ENCODE results near the gene PDE8B. TPM values are rescaled to one million over a fixed set of nuclear protein-coding genes. Genes with fewer than 3 reads are reported as not detected.

The PDE8B gene
- total RNA-seq, 3 donors from 2014 or later = 4.9 to 57.1 (median 8.6) TPM

GRCh38 chr5:77347435-77348098 lies 137.1 kb downstream of the PDE8B start:
- Histone ChIP-seq H3K4me1 (no peaks in the 10 kb centered on the region), H3K9me3 (no peaks in the 10 kb centered on the region), H3K27ac (no peak overlapping the region), H3K36me3 (no peaks in the 10 kb centered on the region), H3K27me3 (no peaks in the 10 kb centered on the region), H3K4me3 (no peak overlapping the region)
- TF ChIP-seq POLR2A (IDR thresholded peaks at IDR 0.05) (no peak), POLR2AphosphoS5 (IDR thresholded peaks at IDR 0.05) (no peak), CTCF (IDR thresholded peaks at IDR 0.05) (no peak)
- DNase-seq (ENCODE audit: low spot score in 2 of 2) = no peak
- intact Hi-C loops (cut with DNase I; ENCODE audit: low total_unique reads) = no loop called here

GRCh38 chr5:77353251-77353650 lies 142.8 kb downstream of the PDE8B start:
- intact Hi-C loops (cut with DNase I; ENCODE audit: low total_unique reads) = no loop called here
- H3K9me3 ChIP-seq = no peaks in the 10 kb centered on the region
- no peaks in the 10 kb centered on the region for H3K36me3 ChIP-seq
- DNase-seq (ENCODE audit: low spot score in 2 of 2) = no peak
- no peak overlapping the region for H3K4me3 ChIP-seq
- H3K27ac ChIP-seq = no peak overlapping the region
- no peaks in the 10 kb centered on the region for H3K4me1 ChIP-seq
- no peak for TF ChIP-seq POLR2A (IDR thresholded peaks at IDR 0.05)
- no peaks in the 10 kb centered on the region for H3K27me3 ChIP-seq

- Histone ChIP-seq H3K27me3 (no peaks in the 10 kb centered on the region), H3K4me1 (no peaks in the 10 kb centered on the region), H3K27ac (no peak overlapping the region), H3K4me3 (no peak overlapping the region), H3K36me3 (no peaks in the 10 kb centered on the region), H3K9me3 (no peaks in the 10 kb centered on the region)
- no peak for DNase-seq (ENCODE audit: low spot score in 2 of 2)
- intact Hi-C loops (cut with DNase I; ENCODE audit: low total_unique reads) = no loop called here
- no peak for TF ChIP-seq CTCF (IDR thresholded peaks at IDR 0.05)
- TF ChIP-seq POLR2AphosphoS5 (IDR thresholded peaks at IDR 0.05) = no peak
- TF ChIP-seq POLR2A (IDR thresholded peaks at IDR 0.05) = no peak
Observed at GRCh38 chr5:77354454-77354853, 144.0 kb downstream of the PDE8B start.

GRCh38 chr5:77355080-77355479 lies 144.6 kb downstream of the PDE8B start:
- no peaks in the 10 kb centered on the region for H3K9me3 ChIP-seq
- intact Hi-C loops (cut with DNase I; ENCODE audit: low total_unique reads) = no loop called here
- TF ChIP-seq POLR2A (IDR thresholded peaks at IDR 0.05) (no peak), POLR2AphosphoS5 (IDR thresholded peaks at IDR 0.05) (no peak), CTCF (IDR thresholded peaks at IDR 0.05) (no peak)
- H3K27me3 ChIP-seq = no peaks in the 10 kb centered on the region
- H3K36me3 ChIP-seq = no peaks in the 10 kb centered on the region
- H3K4me3 ChIP-seq = no peak overlapping the region
- DNase-seq (ENCODE audit: low spot score in 2 of 2) = no peak
- no peak overlapping the region for H3K27ac ChIP-seq
- no peaks in the 10 kb centered on the region for H3K4me1 ChIP-seq

- Histone ChIP-seq H3K27me3 (no peaks in the 10 kb centered on the region), H3K9me3 (no peaks in the 10 kb centered on the region), H3K36me3 (no peaks in the 10 kb centered on the region), H3K27ac (no peak overlapping the region), H3K4me3 (no peak overlapping the region), H3K4me1 (no peaks in the 10 kb centered on the region)
- TF ChIP-seq CTCF (IDR thresholded peaks at IDR 0.05) = no peak
- no peak for TF ChIP-seq POLR2A (IDR thresholded peaks at IDR 0.05)
- TF ChIP-seq POLR2AphosphoS5 (IDR thresholded peaks at IDR 0.05) = no peak
- intact Hi-C loops (cut with DNase I; ENCODE audit: low total_unique reads) = no loop called here
- no peak for DNase-seq (ENCODE audit: low spot score in 2 of 2)
Observed at GRCh38 chr5:77355751-77356150, 145.3 kb downstream of the PDE8B start.
